Daoy (cell line): ENCODE measurements around the gene OPTN. TPM values are rescaled to one million over a fixed set of nuclear protein-coding genes. Genes with fewer than 3 reads are reported as not detected.
A peak's percentile ranks its signal among the peaks of the same experiment; 100 is the strongest.
"Not testable (repeated sequence)": the region's sequence is repeated elsewhere in the genome, so short reads cannot be mapped to it uniquely, and the experiment has no call there.

Experiments
- DNase-seq: peaks from one replicate; pipeline ENCODE4 v3.0.0-alpha.2; 2015; ENCODE audit warnings: low read depth
- total RNA-seq: library from RNA; depleted of rRNA; stranded (reverse); fragments of >200 nt; shearing (Covaris generic); gene quantifications from 2 replicates; pipeline ENCODE4 v1.2.3, GENCODE V29; 2014

Gene OPTN
- total RNA-seq, 1 experiment from 2014 or later = 27.8 TPM

- DNase-seq = no peak
These were observed 21.0 kb downstream of the OPTN start for GRCh38 chr10:13120786-13121499.

GRCh38 chr10:13121500-13121854 lies 21.5 kb downstream of the OPTN start:
- no peak for DNase-seq

GRCh38 chr10:13136651-13137050 lies 36.7 kb downstream of the OPTN start:
- DNase-seq = no peak

- DNase-seq = no peak
These were observed 39.2 kb downstream of the OPTN start for GRCh38 chr10:13139150-13139549.

- DNase-seq = no peak
These were observed 39.7 kb downstream of the OPTN start for GRCh38 chr10:13139676-13140075.

- DNase-seq = no peak
These were observed 40.7 kb downstream of the OPTN start for GRCh38 chr10:13140627-13141190.

GRCh38 chr10:13143766-13144165 lies 43.8 kb downstream of the OPTN start:
- DNase-seq = no peak

GRCh38 chr10:13144814-13145213 lies 44.9 kb downstream of the OPTN start:
- DNase-seq = no peak

- DNase-seq = no peak
These were observed 46.4 kb downstream of the OPTN start for GRCh38 chr10:13146379-13146778.

- DNase-seq = no peak
These were observed 47.2 kb downstream of the OPTN start for GRCh38 chr10:13147161-13147560.

- no peak for DNase-seq
These were observed 52.3 kb downstream of the OPTN start for GRCh38 chr10:13152296-13152695.

GRCh38 chr10:13155860-13156259 lies 55.9 kb downstream of the OPTN start:
- not testable (repeated sequence) for DNase-seq

- no peak for DNase-seq
These were observed 58.4 kb downstream of the OPTN start for GRCh38 chr10:13158401-13158800.

GRCh38 chr10:13160934-13161856 lies 61.2 kb downstream of the OPTN start, which contains the start of gene MCM10:
Gene MCM10 (plus strand): TSS chr10:13161558. CDS start chr10:13164203, 2,645 bp downstream.
- peak; percentile 98 for DNase-seq

GRCh38 chr10:13161857-13162271 lies 61.9 kb downstream of the OPTN start:
- peak; percentile 3 for DNase-seq

GRCh38 chr10:13163859-13164258 lies 63.9 kb downstream of the OPTN start:
- DNase-seq = no peak

GRCh38 chr10:13165177-13165576 lies 65.2 kb downstream of the OPTN start:
- no peak for DNase-seq

- no peak for DNase-seq
These were observed 67.6 kb downstream of the OPTN start for GRCh38 chr10:13167568-13167967.

- DNase-seq = no peak
These were observed 68.8 kb downstream of the OPTN start for GRCh38 chr10:13168781-13169180.

- no peak for DNase-seq
These were observed 73.7 kb downstream of the OPTN start for GRCh38 chr10:13173616-13174015.

GRCh38 chr10:13180788-13181187 lies 80.8 kb downstream of the OPTN start:
- no peak for DNase-seq

GRCh38 chr10:13182424-13182823 lies 82.5 kb downstream of the OPTN start:
- DNase-seq = no peak

- DNase-seq = no peak
These were observed 83.7 kb downstream of the OPTN start for GRCh38 chr10:13183625-13184024.
